HepG2 (cell line): ENCODE results near the gene UBR1. TPM values are rescaled to one million over a fixed set of nuclear protein-coding genes. Genes with fewer than 3 reads are reported as not detected.
A peak's percentile ranks its signal among the peaks of the same experiment; 100 is the strongest.

Experiments
- CCAR2 ChIP-seq: fragments of 200-400 bp; formaldehyde crosslinking; optimal IDR thresholded peaks from 2 replicates; pipeline ENCODE3; 2018; ENCODE audit warnings: low read depth, mild to moderate bottlenecking, low read length, moderate library complexity
- CREB3 ChIP-seq: sonication (generic); formaldehyde crosslinking; IDR thresholded peaks from 2 replicates; pipeline ENCODE4 v1.5.0; 2020; ENCODE audit warnings: missing genetic modification reagents
- MAFK ChIP-seq, 2 experiments: IDR thresholded peaks in 1 of 2; conservative IDR thresholded peaks in 1 of 2; 2 replicates each; pipeline ENCODE4 v1.6.1; 2011; ENCODE audit warnings: improper control_type of control experiment in 2 of 2, low read length in 2 of 2
- MXI1 ChIP-seq: IDR thresholded peaks from 3 replicates; pipeline ENCODE4 v1.6.1; 2012; ENCODE audit warnings: low read depth, low read length, inconsistent platforms, borderline replicate concordance
- PRPF4 ChIP-seq: fragments of 200-400 bp; formaldehyde crosslinking; IDR thresholded peaks from 2 replicates; pipeline ENCODE4 v1.6.1; 2016; ENCODE audit warnings: low read length, low read depth; ENCODE audit not compliant: poor library complexity, severe bottlenecking
- RELA ChIP-seq: sonication (generic); formaldehyde crosslinking; IDR thresholded peaks from 2 replicates; pipeline ENCODE4 v1.4.0; 2020; ENCODE audit warnings: missing genetic modification reagents
- SOX6 ChIP-seq, 2 experiments: fragments of 450-650 bp in 1 of 2; sonication (generic) in 1 of 2; formaldehyde crosslinking in 1 of 2; IDR thresholded peaks; 2 replicates each; pipeline versions ENCODE4 v1.4.0 to v1.6.1; 2017 to 2020; ENCODE audit warnings: antibody characterized with exemption in 1 of 2, mild to moderate bottlenecking in 1 of 2, missing genetic modification reagents in 1 of 2
- U2AF1 ChIP-seq: fragments of 200-400 bp; formaldehyde crosslinking; optimal IDR thresholded peaks from 2 replicates; pipeline ENCODE3; 2017; ENCODE audit warnings: mild to moderate bottlenecking, low read depth, low read length
- ZNF333 ChIP-seq: sonication (generic); formaldehyde crosslinking; IDR thresholded peaks from 2 replicates; pipeline ENCODE4 v1.4.0; 2020; ENCODE audit warnings: mild to moderate bottlenecking, missing genetic modification reagents, borderline replicate concordance
- ZNF44 ChIP-seq: sonication (generic); formaldehyde crosslinking; IDR thresholded peaks from 2 replicates; pipeline ENCODE4 v1.5.1; 2020; ENCODE audit warnings: mild to moderate bottlenecking, missing genetic modification reagents
- ZNF577 ChIP-seq: sonication (generic); formaldehyde crosslinking; IDR thresholded peaks from 2 replicates; pipeline ENCODE4 v1.4.0; 2020; ENCODE audit warnings: mild to moderate bottlenecking, low read depth, missing genetic modification reagents, borderline replicate concordance
- ZNF724P ChIP-seq: sonication (generic); formaldehyde crosslinking; IDR thresholded peaks from 2 replicates; pipeline ENCODE4 v1.8.0; 2022; ENCODE audit warnings: missing genetic modification reagents, borderline replicate concordance
- polyA plus RNA-seq, 8 experiments: library from polyadenylated mRNA; depleted of rRNA in 3 of 8; stranded (reverse) in 7 of 8; unstranded in 1 of 8; fragments of >200 nt; fragmentation: Illumina TruSeq in 4 of 8; extraction: Trizol in 4 of 8; gene quantifications; 2 replicates each; pipeline versions ENCODE4 v1.2.1 to v1.2.3, GENCODE V29; 2011 to 2016; ENCODE audit warnings: low read depth in 4 of 8, missing spikeins in 1 of 8, mixed read lengths in 1 of 8; ENCODE audit not compliant: insufficient read depth in 1 of 8
- total RNA-seq, 5 experiments: library from RNA; depleted of rRNA; stranded (reverse); fragments of >200 nt; fragmentation: Illumina TruSeq; extraction: Trizol; gene quantifications; 2 replicates each; pipeline ENCODE4 v1.2.3, GENCODE V29; 2016; ENCODE audit warnings: low read depth in 1 of 5
- TF ChIP-seq, protein P1 (sequence below): sonication (generic); formaldehyde crosslinking; IDR thresholded peaks from 2 replicates; pipeline ENCODE4 v1.4.0; 2020; ENCODE audit warnings: mild to moderate bottlenecking, missing genetic modification reagents
- TF ChIP-seq, protein P2 (sequence below): sonication (generic); formaldehyde crosslinking; conservative IDR thresholded peaks from 2 replicates; pipeline ENCODE4 v1.4.0; 2020; ENCODE audit warnings: missing genetic modification reagents
- TF ChIP-seq, protein P3 (sequence below): sonication (generic); formaldehyde crosslinking; IDR thresholded peaks from 2 replicates; pipeline ENCODE4 v1.8.0; 2022; ENCODE audit warnings: missing genetic modification reagents, mild to moderate bottlenecking, inconsistent platforms, borderline replicate concordance
- TF ChIP-seq, protein P4 (sequence below), 2 experiments: sonication (generic) in 1 of 2; formaldehyde crosslinking in 1 of 2; IDR thresholded peaks; 2 replicates each; pipeline versions ENCODE4 v1.4.0 to v1.6.1; 2018 to 2020; ENCODE audit warnings: missing genetic modification reagents in 2 of 2, borderline replicate concordance in 1 of 2, low read depth in 1 of 2, mild to moderate bottlenecking in 1 of 2, missing biosample characterization in 1 of 2

The UBR1 gene
- total and polyA plus RNA-seq, 2 of the 13 experiments (the other 11 are each of a cell fraction or from before 2014, with no cell fraction given): 6.4 to 18.0 TPM

GRCh38 chr15:43105778-43106485 is at the start of gene UBR1 (continued):
- 0 out of 2 replicates have a peak, but pooled peaks have one; percentile 37 for TF ChIP-seq ZNF44 (CRISPR knock-in tag)
- peak; percentile 61; the same call in 1 of the 3 replicates for TF ChIP-seq MXI1
- peak; percentile 59 for TF ChIP-seq U2AF1
- no peak for TF ChIP-seq CREB3 (CRISPR knock-in tag)
- TF ChIP-seq CCAR2: no peak
- TF ChIP-seq, protein P1, sequence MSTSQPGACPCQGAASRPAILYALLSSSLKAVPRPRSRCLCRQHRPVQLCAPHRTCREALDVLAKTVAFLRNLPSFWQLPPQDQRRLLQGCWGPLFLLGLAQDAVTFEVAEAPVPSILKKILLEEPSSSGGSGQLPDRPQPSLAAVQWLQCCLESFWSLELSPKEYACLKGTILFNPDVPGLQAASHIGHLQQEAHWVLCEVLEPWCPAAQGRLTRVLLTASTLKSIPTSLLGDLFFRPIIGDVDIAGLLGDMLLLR (CRISPR knock-in tag): peak; percentile 15; the same call in 1 of the 2 replicates
- TF ChIP-seq MAFK (conservative IDR thresholded peaks at IDR 0.05 in 1 of 2, IDR thresholded peaks at IDR 0.05 in 1 of 2; ENCODE audit: low read length in 2 of 2): no peak
- no peak for TF ChIP-seq ZNF577 (CRISPR knock-in tag)
- TF ChIP-seq, protein P2, sequence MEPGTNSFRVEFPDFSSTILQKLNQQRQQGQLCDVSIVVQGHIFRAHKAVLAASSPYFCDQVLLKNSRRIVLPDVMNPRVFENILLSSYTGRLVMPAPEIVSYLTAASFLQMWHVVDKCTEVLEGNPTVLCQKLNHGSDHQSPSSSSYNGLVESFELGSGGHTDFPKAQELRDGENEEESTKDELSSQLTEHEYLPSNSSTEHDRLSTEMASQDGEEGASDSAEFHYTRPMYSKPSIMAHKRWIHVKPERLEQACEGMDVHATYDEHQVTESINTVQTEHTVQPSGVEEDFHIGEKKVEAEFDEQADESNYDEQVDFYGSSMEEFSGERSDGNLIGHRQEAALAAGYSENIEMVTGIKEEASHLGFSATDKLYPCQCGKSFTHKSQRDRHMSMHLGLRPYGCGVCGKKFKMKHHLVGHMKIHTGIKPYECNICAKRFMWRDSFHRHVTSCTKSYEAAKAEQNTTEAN: no peak
- TF ChIP-seq, protein P3, sequence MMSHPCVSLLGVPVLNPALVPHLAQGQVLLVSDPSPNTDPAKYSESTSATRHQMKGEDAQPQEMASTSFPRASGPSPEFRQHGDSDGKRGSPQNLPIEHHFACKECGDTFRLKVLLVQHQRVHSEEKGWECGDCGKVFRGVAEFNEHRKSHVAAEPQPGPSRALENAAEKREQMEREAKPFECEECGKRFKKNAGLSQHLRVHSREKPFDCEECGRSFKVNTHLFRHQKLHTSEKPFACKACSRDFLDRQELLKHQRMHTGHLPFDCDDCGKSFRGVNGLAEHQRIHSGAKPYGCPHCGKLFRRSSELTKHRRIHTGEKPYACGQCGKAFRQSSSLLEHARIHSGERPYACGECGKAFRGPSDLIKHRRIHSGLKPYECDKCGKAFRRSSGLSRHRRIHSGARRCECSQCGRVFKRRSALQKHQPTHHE (CRISPR knock-in tag): no peak
- TF ChIP-seq SOX6 (IDR thresholded peaks at IDR 0.05): no peak
- TF ChIP-seq SOX6 (CRISPR knock-in tag; IDR thresholded peaks at IDR 0.05): no peak; the same call in 1 of the 2 replicates
- TF ChIP-seq PRPF4: no peak
- TF ChIP-seq, protein P4, sequence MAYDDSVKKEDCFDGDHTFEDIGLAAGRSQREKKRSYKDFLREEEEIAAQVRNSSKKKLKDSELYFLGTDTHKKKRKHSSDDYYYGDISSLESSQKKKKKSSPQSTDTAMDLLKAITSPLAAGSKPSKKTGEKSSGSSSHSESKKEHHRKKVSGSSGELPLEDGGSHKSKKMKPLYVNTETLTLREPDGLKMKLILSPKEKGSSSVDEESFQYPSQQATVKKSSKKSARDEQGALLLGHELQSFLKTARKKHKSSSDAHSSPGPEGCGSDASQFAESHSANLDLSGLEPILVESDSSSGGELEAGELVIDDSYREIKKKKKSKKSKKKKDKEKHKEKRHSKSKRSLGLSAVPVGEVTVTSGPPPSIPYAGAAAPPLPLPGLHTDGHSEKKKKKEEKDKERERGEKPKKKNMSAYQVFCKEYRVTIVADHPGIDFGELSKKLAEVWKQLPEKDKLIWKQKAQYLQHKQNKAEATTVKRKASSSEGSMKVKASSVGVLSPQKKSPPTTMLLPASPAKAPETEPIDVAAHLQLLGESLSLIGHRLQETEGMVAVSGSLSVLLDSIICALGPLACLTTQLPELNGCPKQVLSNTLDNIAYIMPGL (CRISPR knock-in tag; IDR thresholded peaks at IDR 0.05; ENCODE audit: borderline replicate concordance in 1 of 2, low read depth in 1 of 2): peak; percentile 47 to 69
- TF ChIP-seq RELA: no peak
- TF ChIP-seq ZNF333 (CRISPR knock-in tag): no peak
- TF ChIP-seq ZNF724P (CRISPR knock-in tag): no peak
